Measurements from ENCODE around the gene TNRC6B. TPM values are rescaled to one million over a fixed set of nuclear protein-coding genes. Genes with fewer than 3 reads are reported as not detected.

The TNRC6B gene
- polyA plus RNA-seq, 1 donor from 2014 or later = 7.6 TPM

DNA sequence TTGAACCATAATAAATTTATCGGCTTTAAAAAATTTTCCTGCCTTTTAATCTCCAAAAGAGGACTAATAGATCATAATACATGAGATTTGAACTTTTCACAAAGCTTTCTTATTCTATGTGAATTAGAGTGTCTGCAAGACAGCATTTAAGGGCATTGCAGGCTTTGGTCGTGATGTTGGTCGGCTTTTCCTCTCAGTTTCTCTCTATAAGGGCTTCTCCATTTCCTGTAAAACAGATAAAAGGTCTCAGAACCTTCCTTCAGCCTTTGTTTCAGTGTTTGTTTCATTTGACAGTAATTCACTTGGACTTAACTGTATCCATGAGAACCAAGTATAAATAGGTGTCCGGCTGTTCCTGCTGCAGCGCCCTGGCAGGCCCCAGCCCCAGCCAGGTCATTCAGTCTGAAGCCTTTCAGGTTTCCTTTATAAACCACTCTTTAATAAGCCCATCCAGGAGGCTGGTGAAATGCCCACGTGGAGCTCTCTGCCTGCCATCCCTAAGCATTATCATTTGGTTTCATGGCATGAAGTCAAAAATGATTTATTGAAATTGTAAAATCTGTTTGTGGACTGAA is 131.4 kb downstream of the TNRC6B start:
- H3K9me3 ChIP-seq (ENCODE audit: low read length) = no peaks in the 10 kb centered on the region
- H3K9ac ChIP-seq (ENCODE audit: low read length) = no peak overlapping the region
- no peaks in the 10 kb centered on the region for H4K20me1 ChIP-seq (ENCODE audit: insufficient read depth)
- H3K79me2 ChIP-seq (replicated peaks; ENCODE audit: insufficient read depth, low read length) = no peaks in the 10 kb centered on the region
- H3K27me3 ChIP-seq (ENCODE audit: insufficient read depth, low read depth, low read length) = no peaks in the 10 kb centered on the region
- TF ChIP-seq MXI1 (conservative IDR thresholded peaks at IDR 0.05; ENCODE audit: poor library complexity, severe bottlenecking) (no peak), POLR2AphosphoS5 (IDR thresholded peaks at IDR 0.05) (no peak), EP300 (conservative IDR thresholded peaks at IDR 0.05; ENCODE audit: poor library complexity, severe bottlenecking) (no peak), SMC3 (conservative IDR thresholded peaks at IDR 0.05; ENCODE audit: poor library complexity) (no peak), TAF1 (IDR thresholded peaks at IDR 0.05; ENCODE audit: low read depth) (no peak), EZH2 (IDR thresholded peaks at IDR 0.05; ENCODE audit: borderline replicate concordance, insufficient read depth, low read length, poor library complexity, severe bottlenecking) (no peak), RAD21 (conservative IDR thresholded peaks at IDR 0.05) (no peak)
- TF ChIP-seq, protein P1, sequence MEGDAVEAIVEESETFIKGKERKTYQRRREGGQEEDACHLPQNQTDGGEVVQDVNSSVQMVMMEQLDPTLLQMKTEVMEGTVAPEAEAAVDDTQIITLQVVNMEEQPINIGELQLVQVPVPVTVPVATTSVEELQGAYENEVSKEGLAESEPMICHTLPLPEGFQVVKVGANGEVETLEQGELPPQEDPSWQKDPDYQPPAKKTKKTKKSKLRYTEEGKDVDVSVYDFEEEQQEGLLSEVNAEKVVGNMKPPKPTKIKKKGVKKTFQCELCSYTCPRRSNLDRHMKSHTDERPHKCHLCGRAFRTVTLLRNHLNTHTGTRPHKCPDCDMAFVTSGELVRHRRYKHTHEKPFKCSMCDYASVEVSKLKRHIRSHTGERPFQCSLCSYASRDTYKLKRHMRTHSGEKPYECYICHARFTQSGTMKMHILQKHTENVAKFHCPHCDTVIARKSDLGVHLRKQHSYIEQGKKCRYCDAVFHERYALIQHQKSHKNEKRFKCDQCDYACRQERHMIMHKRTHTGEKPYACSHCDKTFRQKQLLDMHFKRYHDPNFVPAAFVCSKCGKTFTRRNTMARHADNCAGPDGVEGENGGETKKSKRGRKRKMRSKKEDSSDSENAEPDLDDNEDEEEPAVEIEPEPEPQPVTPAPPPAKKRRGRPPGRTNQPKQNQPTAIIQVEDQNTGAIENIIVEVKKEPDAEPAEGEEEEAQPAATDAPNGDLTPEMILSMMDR (IDR thresholded peaks at IDR 0.05; ENCODE audit: poor library complexity, severe bottlenecking) = no peak
- TF ChIP-seq, protein P2, sequence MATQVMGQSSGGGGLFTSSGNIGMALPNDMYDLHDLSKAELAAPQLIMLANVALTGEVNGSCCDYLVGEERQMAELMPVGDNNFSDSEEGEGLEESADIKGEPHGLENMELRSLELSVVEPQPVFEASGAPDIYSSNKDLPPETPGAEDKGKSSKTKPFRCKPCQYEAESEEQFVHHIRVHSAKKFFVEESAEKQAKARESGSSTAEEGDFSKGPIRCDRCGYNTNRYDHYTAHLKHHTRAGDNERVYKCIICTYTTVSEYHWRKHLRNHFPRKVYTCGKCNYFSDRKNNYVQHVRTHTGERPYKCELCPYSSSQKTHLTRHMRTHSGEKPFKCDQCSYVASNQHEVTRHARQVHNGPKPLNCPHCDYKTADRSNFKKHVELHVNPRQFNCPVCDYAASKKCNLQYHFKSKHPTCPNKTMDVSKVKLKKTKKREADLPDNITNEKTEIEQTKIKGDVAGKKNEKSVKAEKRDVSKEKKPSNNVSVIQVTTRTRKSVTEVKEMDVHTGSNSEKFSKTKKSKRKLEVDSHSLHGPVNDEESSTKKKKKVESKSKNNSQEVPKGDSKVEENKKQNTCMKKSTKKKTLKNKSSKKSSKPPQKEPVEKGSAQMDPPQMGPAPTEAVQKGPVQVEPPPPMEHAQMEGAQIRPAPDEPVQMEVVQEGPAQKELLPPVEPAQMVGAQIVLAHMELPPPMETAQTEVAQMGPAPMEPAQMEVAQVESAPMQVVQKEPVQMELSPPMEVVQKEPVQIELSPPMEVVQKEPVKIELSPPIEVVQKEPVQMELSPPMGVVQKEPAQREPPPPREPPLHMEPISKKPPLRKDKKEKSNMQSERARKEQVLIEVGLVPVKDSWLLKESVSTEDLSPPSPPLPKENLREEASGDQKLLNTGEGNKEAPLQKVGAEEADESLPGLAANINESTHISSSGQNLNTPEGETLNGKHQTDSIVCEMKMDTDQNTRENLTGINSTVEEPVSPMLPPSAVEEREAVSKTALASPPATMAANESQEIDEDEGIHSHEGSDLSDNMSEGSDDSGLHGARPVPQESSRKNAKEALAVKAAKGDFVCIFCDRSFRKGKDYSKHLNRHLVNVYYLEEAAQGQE (IDR thresholded peaks at IDR 0.05; ENCODE audit: borderline replicate concordance) = no peak
- no peaks in the 10 kb centered on the region for H3K9me2 ChIP-seq (ENCODE audit: insufficient read depth, low read length)
- no peak overlapping the region for H3K27ac ChIP-seq (ENCODE audit: low read length)
- H2AFZ ChIP-seq (ENCODE audit: low read depth, low read length) = no peak overlapping the region
- no peak overlapping the region for H3K4me2 ChIP-seq (ENCODE audit: low read length)
- H3K4me3 ChIP-seq (ENCODE audit: low read length) = no peak overlapping the region
- H3K36me3 ChIP-seq (ENCODE audit: insufficient read depth, low read length) = peaks cover 24% of the 10 kb centered on the region
- H3F3A ChIP-seq (ENCODE audit: insufficient read depth, low read length, poor library complexity, severe bottlenecking) = no peaks in the 10 kb centered on the region

DNA sequence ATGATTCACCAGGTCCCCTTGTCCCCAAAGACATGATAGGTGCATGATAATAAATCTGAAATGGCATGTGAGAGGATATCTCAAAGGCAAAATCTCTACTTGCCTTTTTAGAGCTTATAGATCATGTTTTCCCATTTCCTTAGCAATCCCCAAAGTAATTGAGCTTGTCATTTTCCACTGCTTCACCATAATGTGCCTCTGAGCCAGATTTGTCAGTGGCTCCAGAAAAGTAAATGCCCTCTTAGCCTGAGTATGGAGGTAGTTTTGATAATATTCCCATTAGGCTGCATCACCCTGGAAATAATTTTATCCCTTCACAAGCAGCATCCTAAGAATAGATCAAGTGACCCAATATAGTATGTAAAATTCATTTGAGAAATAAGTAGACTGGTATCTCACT is 131.9 kb downstream of the TNRC6B start:
- Histone ChIP-seq H3K4me3 (ENCODE audit: low read length) (no peak overlapping the region), H3F3A (ENCODE audit: insufficient read depth, low read length, poor library complexity, severe bottlenecking) (no peaks in the 10 kb centered on the region), H3K9me3 (ENCODE audit: low read length) (no peaks in the 10 kb centered on the region), H4K20me1 (ENCODE audit: insufficient read depth) (no peaks in the 10 kb centered on the region), H3K36me3 (ENCODE audit: insufficient read depth, low read length) (peaks cover 28% of the 10 kb centered on the region), H3K9ac (ENCODE audit: low read length) (no peak overlapping the region), H3K4me2 (ENCODE audit: low read length) (no peak overlapping the region), H3K79me2 (replicated peaks; ENCODE audit: insufficient read depth, low read length) (no peaks in the 10 kb centered on the region), H2AFZ (ENCODE audit: low read depth, low read length) (no peak overlapping the region), H3K9me2 (ENCODE audit: insufficient read depth, low read length) (no peaks in the 10 kb centered on the region), H3K27ac (ENCODE audit: low read length) (no peak overlapping the region), H3K27me3 (ENCODE audit: insufficient read depth, low read depth, low read length) (no peaks in the 10 kb centered on the region)
- TF ChIP-seq, protein P1 (IDR thresholded peaks at IDR 0.05; ENCODE audit: poor library complexity, severe bottlenecking) = no peak
- TF ChIP-seq EP300 (conservative IDR thresholded peaks at IDR 0.05; ENCODE audit: poor library complexity, severe bottlenecking) = no peak
- no peak for TF ChIP-seq POLR2AphosphoS5 (IDR thresholded peaks at IDR 0.05)
- no peak for TF ChIP-seq SMC3 (conservative IDR thresholded peaks at IDR 0.05; ENCODE audit: poor library complexity)
- TF ChIP-seq MXI1 (conservative IDR thresholded peaks at IDR 0.05; ENCODE audit: poor library complexity, severe bottlenecking) = no peak
- no peak for TF ChIP-seq RAD21 (conservative IDR thresholded peaks at IDR 0.05)
- TF ChIP-seq EZH2 (IDR thresholded peaks at IDR 0.05; ENCODE audit: borderline replicate concordance, insufficient read depth, low read length, poor library complexity, severe bottlenecking) = no peak
- no peak for TF ChIP-seq TAF1 (IDR thresholded peaks at IDR 0.05; ENCODE audit: low read depth)
- TF ChIP-seq, protein P2 (IDR thresholded peaks at IDR 0.05; ENCODE audit: borderline replicate concordance) = no peak

All from neural cell (in vitro differentiated cells).